H1 (cell line): ENCODE data around the gene S100PBP.

Experiments
- CBX5 ChIP-seq: fragments of 300-800, 300-1000 bp; sonication (generic); IDR thresholded peaks from 2 replicates; pipeline ENCODE4 v1.7.1; 2016; ENCODE audit warnings: antibody characterized with exemption, low read length, low read depth
- CTCF ChIP-seq, 3 experiments: IDR thresholded peaks; 1 replicate in 2 of 3; 2 replicates in 1 of 3; pipeline versions ENCODE4 v1.5.1 to v1.6.1; 2011; ENCODE audit warnings: low read length in 3 of 3, mild to moderate bottlenecking in 3 of 3, inconsistent platforms in 2 of 3, low read depth in 1 of 3, moderate library complexity in 1 of 3; ENCODE audit not compliant: insufficient read depth in 1 of 3; ENCODE audit errors: control extremely low read depth in 1 of 3
- JUND ChIP-seq: IDR thresholded peaks from 2 replicates; pipeline ENCODE4 v1.6.1; 2011; ENCODE audit warnings: mild to moderate bottlenecking, improper control_type of control experiment, low read length
- PHF8 ChIP-seq: fragments of 200-600 bp; sonication (generic); conservative IDR thresholded peaks from 2 replicates; pipeline ENCODE4 v1.7.1; 2012; ENCODE audit warnings: low read depth, mild to moderate bottlenecking, inconsistent platforms, low read length, moderate library complexity
- POLR2A ChIP-seq, 2 experiments: IDR thresholded peaks; 1 replicate in 1 of 2; 2 replicates in 1 of 2; pipeline ENCODE4 v1.6.1; 2011; ENCODE audit warnings: low read depth in 2 of 2, low read length in 2 of 2, mild to moderate bottlenecking in 2 of 2; ENCODE audit errors: control extremely low read depth in 1 of 2
- POLR2AphosphoS5 ChIP-seq: IDR thresholded peaks from 2 replicates; pipeline ENCODE4 v1.6.1; 2011; ENCODE audit warnings: low read depth, low read length
- SIX5 ChIP-seq: IDR thresholded peaks from 2 replicates; pipeline ENCODE4 v1.6.1; 2011; ENCODE audit warnings: mild to moderate bottlenecking, low read depth, low read length
- SP1 ChIP-seq: IDR thresholded peaks from 2 replicates; pipeline ENCODE4 v1.6.1; 2011; ENCODE audit warnings: low read depth, low read length

- no peak for TF ChIP-seq CBX5
- TF ChIP-seq CTCF (IDR thresholded peaks at IDR 0.05; ENCODE audit: control extremely low read depth in 1 of 3, insufficient read depth in 1 of 3, low read depth in 1 of 3, low read length in 3 of 3) = no peak
- TF ChIP-seq SP1 = no peak
- TF ChIP-seq SIX5 = no peak
- TF ChIP-seq PHF8 = no peak
- no peak for TF ChIP-seq POLR2AphosphoS5
- no peak for TF ChIP-seq POLR2A (IDR thresholded peaks at IDR 0.05; ENCODE audit: control extremely low read depth in 1 of 2, low read depth in 2 of 2, low read length in 2 of 2)
- no peak for TF ChIP-seq JUND
Observed at GRCh38 chr1:32848354-32849063, 31.1 kb downstream of the S100PBP start.
